VCaP (cell line): ENCODE results near the gene CCDC149.

Experiments used
- H3K27ac ChIP-seq: fragments of 450-650 bp; 2 replicates; pipeline ENCODE4 v1.5.1; 2017
- TF ChIP-seq, protein P1 (sequence below): fragments of 450-650 bp; conservative IDR thresholded peaks from 2 replicates; pipeline ENCODE4 v1.5.1; 2017; ENCODE audit warnings: mild to moderate bottlenecking, moderate library complexity

The CCDC149 gene

DNA sequence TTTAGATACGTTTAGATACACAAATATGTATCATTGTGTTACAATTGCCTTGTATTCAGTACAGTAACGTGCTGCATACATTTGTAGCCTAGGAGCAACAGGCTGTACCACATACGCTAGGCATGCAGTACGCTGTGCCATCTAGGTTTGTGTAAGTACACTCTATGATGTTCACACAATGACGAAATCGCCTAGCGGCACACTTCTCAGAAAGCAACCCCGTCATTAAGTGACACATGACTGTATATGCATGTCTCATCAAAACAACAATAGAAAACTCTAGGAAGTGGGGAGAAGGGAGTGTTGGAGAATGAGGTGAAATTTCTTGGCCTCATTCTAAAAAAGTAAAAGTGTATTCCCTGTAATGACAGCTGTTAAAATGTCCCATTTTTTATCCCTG is 32.7 kb downstream of the CCDC149 start:
- TF ChIP-seq, protein P1, sequence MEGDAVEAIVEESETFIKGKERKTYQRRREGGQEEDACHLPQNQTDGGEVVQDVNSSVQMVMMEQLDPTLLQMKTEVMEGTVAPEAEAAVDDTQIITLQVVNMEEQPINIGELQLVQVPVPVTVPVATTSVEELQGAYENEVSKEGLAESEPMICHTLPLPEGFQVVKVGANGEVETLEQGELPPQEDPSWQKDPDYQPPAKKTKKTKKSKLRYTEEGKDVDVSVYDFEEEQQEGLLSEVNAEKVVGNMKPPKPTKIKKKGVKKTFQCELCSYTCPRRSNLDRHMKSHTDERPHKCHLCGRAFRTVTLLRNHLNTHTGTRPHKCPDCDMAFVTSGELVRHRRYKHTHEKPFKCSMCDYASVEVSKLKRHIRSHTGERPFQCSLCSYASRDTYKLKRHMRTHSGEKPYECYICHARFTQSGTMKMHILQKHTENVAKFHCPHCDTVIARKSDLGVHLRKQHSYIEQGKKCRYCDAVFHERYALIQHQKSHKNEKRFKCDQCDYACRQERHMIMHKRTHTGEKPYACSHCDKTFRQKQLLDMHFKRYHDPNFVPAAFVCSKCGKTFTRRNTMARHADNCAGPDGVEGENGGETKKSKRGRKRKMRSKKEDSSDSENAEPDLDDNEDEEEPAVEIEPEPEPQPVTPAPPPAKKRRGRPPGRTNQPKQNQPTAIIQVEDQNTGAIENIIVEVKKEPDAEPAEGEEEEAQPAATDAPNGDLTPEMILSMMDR, result no peak

DNA sequence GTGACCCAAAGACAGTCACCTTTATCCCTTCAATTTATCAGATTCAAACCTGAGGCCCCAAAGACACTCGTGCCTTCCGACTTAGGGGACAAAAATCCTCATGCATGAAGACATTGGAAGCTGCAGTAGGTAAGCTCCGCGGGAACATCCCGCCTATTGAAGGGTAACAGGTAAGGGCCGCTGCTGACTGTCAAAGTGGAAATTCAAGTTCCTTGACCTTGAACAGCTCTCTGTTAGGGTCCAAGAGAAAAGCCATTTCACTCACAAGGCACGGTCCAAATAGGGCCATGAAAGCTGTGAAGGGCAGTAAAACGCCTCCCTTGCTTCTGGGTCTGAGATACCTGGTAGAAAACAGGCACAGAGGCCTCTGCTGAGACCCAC is 34.2 kb downstream of the CCDC149 start:
- no peak overlapping the region for H3K27ac ChIP-seq
- TF ChIP-seq, protein P1, result no peak

More for the DNA sequence above, 32.7 kb downstream of the CCDC149 start:
- H3K27ac ChIP-seq, result no peak overlapping the region

DNA sequence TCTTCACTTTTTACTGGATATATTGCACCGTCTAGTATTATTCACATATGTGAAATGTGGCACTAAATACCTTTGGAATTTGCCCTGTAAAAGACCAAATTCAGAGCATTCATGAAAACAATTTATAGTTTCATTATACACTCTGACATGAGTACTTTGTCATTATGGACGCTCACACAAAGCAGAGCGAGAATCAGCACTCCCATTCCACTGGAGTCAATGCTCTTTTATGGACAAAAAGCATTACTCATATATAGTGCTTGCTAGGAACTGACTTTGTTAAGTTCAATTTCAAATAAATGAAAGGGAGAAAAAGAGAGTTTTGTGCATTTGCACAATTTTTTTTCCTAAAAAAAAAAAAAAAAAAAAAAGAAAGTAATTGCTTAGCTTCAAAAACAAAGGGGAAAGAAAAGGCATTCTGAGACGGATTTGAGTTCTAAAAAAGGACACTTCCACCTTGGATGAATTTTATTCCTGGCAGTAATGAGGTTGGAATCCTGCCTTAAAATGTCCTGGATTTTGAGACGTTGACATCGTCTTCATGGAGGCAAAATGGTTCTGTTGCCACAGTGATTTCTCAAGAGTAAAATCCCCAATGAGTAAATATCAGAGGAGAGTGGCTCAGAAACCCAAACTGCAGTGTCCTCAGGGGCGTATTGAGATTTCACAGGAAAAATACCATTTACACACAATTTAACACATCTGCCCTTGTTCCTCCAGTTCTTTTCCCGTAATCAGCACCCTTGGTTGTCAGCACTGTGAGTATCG is 34.8 kb downstream of the CCDC149 start:
- TF ChIP-seq, protein P1, result no peak
- H3K27ac ChIP-seq, result no peak overlapping the region

DNA sequence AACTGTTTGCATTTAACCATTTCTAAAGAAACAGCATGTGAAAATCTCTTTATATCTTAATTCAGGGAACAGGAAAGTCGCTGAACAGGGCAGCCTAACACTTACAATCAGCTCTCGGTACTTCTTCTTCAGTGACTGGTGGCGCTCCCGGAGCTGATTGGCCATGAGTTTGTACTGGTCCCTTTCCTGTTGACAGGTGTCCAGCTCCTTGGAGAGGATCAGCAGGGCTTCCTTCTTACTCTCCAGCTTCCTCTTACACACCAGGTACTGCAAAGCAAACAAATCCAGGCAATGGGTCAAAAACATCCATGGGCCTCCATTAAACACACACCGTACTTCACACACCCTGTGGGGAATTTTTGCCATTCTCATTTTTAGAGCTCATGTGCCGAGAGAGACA is 36.4 kb downstream of the CCDC149 start:
- peak overlapping the region; percentile 34 for H3K27ac ChIP-seq
- TF ChIP-seq, protein P1, result no peak

DNA sequence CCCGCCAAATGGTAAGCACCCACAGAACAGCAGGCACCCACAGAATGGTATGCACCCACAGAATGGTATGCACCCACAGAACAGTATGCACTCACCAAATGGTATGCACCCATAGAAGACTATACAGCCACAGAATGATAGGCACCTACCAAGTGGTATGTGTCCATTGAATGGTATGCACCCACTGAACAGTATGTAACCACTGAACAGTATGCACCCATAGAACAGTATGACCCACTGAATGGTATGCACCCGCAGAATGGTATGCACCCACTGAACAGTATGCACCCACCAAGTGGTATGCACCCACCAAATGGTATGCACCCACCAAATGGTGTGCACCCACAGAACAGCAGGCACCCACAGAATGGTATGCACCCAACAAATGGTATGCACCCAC is 40.1 kb downstream of the CCDC149 start:
- no peak overlapping the region for H3K27ac ChIP-seq
- TF ChIP-seq, protein P1, result no peak

DNA sequence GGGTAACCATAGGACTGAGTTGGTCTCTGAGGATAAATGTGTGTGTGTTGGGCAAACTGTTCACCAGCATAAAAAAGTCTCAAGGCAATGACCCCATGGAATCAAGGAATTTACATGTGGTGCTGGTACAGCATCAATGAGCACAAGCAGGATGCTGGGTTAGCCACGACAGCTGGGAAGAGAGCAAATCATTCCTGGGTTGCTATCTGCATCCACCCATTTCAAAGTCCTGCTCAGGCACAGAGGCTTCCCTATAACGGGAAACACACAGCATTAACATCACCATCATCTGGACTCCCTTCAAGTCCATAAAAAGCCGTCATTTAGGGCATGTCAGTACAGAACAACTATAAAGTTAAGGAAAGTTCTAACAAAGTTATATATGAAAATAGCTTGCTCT is 41.6 kb downstream of the CCDC149 start:
- TF ChIP-seq, protein P1, result no peak
- H3K27ac ChIP-seq, result no peak overlapping the region

DNA sequence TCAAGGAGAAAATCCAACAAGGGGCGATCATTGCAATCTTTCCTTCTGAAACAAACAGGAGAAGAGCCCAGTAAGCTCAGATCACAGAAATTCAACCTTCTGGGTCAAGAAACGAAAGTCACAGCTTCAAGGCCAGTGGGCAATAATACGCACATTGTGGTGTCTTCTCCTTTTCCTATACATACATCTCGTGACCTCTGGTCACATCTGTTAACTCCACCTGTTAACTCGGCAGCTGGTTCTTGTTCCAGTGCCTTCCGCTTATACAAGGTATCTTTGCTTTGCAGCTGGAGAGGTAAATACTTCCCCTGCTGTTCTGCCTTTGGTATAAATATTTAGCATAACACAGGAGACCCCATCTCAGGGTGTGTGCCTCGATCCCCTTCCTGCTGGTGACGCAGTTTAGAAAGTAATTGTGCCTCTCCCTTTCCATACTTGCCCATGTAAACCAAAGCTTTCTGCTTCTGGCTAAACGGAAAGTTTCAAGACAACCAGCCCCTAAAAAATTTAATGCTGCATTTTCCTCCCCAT is 45.0 kb downstream of the CCDC149 start:
- TF ChIP-seq, protein P1, result no peak
- H3K27ac ChIP-seq, result no peak overlapping the region
